ENCODE data around the gene KCNK13.
"Not testable (repeated sequence)": the region's sequence is repeated elsewhere in the genome, so short reads cannot be mapped to it uniquely, and the experiment has no call there.

KCNK13 gene

GRCh38 chr14:90061685-90062126 lies at the start of gene KCNK13:
TSS of gene KCNK13 (plus strand) at chr14:90061994. CDS start at chr14:90062206, 212 bp downstream.
- no peak for DNase-seq

- no peak for DNase-seq
Observed at GRCh38 chr14:90017371-90017770, 44.4 kb upstream of the KCNK13 start.

- DNase-seq: no peak
Observed at GRCh38 chr14:90019824-90020523, 41.8 kb upstream of the KCNK13 start.

GRCh38 chr14:90023176-90023896 lies 38.5 kb upstream of the KCNK13 start:
- no peak for DNase-seq

- no peak for DNase-seq
Observed at GRCh38 chr14:90024910-90025309, 36.9 kb upstream of the KCNK13 start.

GRCh38 chr14:90026608-90027007 lies 35.2 kb upstream of the KCNK13 start:
- DNase-seq: not testable (repeated sequence)

GRCh38 chr14:90027842-90028241 lies 34.0 kb upstream of the KCNK13 start:
- no peak for DNase-seq

- DNase-seq: no peak
Observed at GRCh38 chr14:90034156-90034555, 27.6 kb upstream of the KCNK13 start.

- no peak for DNase-seq
Observed at GRCh38 chr14:90034835-90035525, 26.8 kb upstream of the KCNK13 start.

- no peak for DNase-seq
Observed at GRCh38 chr14:90039253-90040010, 22.4 kb upstream of the KCNK13 start.

- no peak for DNase-seq
Observed at GRCh38 chr14:90040411-90040810, 21.4 kb upstream of the KCNK13 start.

GRCh38 chr14:90042496-90043252 lies 19.1 kb upstream of the KCNK13 start:
- DNase-seq: no peak

GRCh38 chr14:90045616-90046015 lies 16.2 kb upstream of the KCNK13 start:
- DNase-seq: no peak

- no peak for DNase-seq
Observed at GRCh38 chr14:90049390-90049789, 12.4 kb upstream of the KCNK13 start.

GRCh38 chr14:90050271-90050670 lies 11.5 kb upstream of the KCNK13 start:
- DNase-seq: no peak

GRCh38 chr14:90053044-90053443 lies 8.8 kb upstream of the KCNK13 start:
- DNase-seq: no peak

- no peak for DNase-seq
Observed at GRCh38 chr14:90054803-90055202, 7.0 kb upstream of the KCNK13 start.

GRCh38 chr14:90056826-90057225 lies 5.0 kb upstream of the KCNK13 start:
- DNase-seq: no peak

GRCh38 chr14:90058876-90059458 lies 2.8 kb upstream of the KCNK13 start:
- no peak for DNase-seq

GRCh38 chr14:90060312-90060964 lies 1.4 kb upstream of the KCNK13 start:
- peak; percentile 67 for DNase-seq

GRCh38 chr14:90060965-90061684 lies 669 bp upstream of the KCNK13 start:
- no peak for DNase-seq

Data from NCI-H510A (cell line).